Kidney capillary endothelial cell (primary cell): ENCODE measurements around the gene RSRC1.
A peak's percentile ranks its signal among the peaks of the same experiment; 100 is the strongest.
"Not testable (repeated sequence)": the region's sequence is repeated elsewhere in the genome, so short reads cannot be mapped to it uniquely, and the experiment has no call there.

Experiments
- DNase-seq: peaks from one replicate; pipeline ENCODE4 v3.0.0-alpha.2; 2018; ENCODE audit warnings: low spot score

RSRC1 gene

DNA sequence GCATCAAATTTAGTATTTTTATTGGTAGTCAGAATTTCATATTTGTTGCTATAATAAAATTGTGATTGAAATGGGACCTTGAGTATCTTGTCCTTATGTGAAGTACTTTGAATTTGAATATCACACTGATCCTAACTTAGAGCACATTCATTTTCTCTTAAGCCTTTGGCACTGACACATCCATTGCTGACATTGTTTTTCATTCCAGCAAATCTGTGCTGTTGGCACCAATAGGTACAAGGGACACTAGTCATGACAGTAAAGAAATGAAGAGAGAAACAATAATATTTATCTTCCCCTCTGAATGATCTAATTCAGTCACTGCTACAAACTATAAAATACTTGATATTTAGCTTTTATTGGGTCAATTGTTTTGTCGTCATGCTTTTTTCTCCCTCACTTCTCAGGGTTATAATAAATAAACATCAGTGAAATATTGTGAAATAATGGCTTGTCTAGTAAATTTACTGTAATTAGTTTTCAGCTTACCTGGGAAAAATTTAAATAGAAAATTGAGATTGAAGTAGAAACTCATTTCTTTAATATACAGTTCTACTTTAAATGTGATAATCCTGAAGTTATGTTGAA lies 294.3 kb downstream of the RSRC1 start:
- no peak for DNase-seq

DNA sequence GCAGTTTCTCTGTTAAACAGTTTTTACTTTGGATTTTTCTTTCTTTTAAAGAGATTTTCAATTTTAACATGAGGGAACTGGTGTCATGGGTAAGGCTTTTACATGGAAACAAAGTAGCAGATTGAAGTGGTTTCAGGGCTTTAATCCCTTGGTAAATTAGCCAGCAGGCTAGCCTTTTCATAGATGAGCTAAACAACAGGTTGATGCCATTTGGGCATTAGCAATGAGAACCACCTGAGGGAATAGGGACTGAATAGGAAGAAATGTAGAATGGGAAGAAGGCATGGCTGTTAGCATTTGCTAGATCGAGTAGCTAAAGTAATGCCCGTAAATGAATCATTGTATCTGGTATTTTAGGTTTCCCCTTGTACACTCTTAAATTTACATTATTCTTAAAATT lies 295.6 kb downstream of the RSRC1 start:
- DNase-seq = no peak

DNA sequence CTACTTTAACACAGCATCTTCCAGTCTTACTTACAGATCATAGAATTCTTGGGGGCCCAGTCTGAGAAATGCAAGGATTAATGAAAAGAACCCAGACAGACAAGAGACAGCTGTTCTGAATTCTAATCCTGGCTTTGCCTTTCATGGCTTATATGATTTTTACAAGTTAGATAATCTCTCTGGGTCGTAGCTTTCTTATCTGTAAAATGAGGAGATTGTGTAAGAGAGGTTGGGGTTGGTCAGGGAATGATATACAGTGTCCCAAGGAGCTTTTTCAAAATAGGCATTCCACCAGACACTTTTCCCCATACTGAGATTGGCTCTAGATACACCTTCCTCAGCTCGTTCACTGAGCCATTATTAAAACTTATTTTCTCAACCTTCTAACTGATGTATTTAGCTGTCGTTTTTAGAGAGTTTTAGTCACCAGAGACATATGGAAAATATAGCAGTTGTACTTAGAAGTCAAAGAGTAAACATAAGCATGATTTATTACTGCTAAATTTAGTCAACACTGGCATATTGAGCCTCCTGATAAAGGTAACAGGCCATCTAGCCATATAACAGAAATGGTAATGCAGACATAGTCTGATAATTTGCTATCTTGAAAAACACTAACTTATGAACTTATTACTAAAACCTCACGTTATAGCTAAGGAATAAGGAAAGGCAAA lies 298.1 kb downstream of the RSRC1 start:
- DNase-seq = no peak

DNA sequence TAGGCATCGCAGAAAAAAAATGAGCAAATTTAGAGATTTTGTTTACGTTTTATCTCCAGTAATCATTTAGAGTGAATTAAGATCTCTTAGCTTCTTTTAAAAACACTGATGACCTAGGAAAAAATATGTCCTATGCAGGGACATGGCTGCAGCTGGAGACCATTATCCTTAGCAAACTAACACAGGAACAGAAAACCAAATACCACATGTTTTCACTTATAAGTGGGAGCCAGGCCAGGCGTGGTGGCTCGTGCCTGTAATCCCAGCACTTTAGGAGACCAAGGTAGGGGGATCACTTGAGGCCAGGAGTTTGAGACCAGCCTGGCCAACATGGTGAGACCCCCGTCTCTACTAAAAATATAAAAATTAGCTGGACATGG lies 298.6 kb downstream of the RSRC1 start:
- not testable (repeated sequence) for DNase-seq

DNA sequence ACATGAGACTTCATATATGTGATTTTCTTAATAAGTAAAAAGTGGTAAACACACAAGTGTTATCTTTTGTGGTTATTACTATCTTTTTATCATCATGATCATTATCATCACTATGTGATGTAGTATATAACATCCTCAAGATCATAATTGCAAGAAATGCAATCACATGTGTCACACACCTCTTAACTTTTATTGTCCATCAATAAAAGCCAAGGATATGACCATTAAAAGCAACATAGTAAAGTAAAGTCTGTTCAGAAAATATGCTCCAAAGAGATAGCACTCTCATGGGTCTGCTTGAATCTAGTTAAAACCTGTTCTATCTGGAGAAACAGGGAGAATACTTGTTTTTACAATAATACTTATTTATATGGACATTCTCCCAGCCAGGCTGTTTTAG lies 308.1 kb downstream of the RSRC1 start:
- DNase-seq = no peak

DNA sequence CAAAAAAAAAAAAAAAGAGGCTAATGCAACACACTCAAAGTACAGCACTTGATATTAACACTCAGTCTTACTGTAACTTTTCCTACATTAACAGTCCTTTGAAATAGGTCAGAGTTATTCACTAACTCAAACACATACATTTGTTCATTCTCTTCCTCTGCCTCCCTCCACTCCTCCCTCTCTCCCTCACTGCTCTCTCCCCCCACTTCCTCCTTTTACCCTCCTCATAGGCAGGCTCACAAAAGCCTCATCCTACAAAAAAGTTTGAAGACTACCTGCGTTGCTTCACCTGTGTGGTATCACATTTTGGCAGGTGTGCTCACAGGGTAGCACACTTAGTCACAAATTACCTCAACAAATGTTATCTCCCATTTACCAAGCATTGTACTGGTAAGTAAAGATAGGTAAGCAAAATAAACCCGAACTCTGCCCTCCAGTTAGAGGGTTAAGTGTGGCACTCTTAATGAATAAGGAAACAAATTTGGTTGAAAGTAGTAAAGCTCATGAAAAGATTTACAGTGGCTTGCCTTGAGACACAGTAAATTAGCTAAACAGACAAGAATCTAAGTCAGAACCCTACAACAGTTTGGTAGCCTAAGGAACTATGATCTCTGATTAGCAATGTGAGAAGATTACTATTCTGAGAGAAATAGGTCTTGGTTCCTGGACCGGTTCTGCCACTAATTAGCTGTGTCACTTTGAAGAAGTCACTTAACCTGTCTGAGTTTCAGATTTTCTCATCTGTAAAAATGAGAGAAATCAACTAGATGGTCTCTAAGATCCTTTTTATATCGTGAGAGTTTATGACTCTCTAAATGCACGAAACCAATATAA lies 310.1 kb downstream of the RSRC1 start:
- no peak for DNase-seq

DNA sequence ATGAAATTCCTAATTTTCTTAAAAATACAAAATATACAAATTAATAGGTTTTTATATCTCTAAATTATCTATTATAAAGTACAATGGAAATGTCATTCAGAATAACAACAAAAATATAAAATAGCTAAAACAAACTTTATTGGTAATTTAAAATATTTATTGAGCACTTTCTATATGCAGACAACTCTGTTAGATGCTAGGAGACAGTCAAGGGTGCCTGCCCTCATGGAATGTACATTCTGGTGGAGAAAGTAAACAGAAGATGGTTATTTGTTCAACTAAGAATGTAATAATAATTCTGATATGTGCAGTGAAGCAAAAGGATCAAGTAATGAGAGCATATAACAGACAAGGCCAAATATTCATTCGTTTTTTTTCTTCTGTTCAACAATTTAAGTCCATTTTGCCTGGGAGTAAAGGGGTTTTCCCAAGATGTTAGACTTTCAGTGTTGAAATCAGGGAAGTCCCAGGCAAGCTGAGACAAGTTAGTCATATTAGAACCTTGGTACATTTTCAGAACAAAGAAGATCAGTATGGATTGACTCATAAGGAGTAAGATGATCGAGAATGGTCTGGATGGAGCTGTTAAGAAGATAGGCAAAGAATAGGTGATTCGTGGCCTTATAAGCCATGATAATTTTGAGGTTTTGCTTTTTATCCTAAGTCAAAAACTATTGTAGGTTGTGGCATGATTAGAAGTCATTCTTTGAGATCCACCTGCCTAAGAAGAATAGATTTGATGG lies 310.9 kb downstream of the RSRC1 start:
- no peak for DNase-seq

DNA sequence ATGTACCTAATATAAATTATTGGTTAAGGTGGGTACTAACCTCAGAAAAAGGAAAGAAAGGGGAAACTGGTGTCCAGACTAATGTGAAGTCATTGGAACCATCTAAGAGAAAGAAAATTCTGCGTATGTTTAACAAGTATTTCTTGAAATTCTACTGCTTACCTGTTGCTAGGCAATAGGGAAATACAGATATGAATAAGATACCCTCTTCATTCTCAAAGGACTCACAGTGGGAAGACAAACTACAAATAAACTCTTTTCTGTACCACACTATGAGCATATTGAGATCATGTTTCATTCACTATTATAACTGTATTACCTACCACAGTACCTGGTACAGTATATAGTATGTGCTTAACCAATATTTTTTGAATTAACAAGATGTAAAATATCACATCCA lies 320.6 kb downstream of the RSRC1 start:
- DNase-seq = no peak

DNA sequence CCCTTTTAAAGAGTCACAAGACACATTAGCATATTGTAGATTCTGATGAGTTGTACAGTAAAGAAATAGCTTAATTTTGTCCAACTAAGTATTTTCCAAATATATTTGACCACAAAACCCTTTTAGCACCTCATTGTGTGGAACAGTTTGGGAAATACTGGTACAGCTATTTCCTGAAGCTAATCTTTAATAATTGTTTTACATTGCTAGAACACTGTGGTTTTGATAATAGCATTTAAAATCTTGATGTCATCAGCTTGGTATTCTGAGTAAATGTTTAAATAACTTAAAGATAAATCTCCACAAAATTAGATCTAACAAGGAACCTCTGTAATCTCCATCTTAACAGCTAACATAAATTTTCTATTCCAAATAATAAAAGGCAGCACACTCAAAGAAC lies 321.1 kb downstream of the RSRC1 start:
- DNase-seq = no peak

DNA sequence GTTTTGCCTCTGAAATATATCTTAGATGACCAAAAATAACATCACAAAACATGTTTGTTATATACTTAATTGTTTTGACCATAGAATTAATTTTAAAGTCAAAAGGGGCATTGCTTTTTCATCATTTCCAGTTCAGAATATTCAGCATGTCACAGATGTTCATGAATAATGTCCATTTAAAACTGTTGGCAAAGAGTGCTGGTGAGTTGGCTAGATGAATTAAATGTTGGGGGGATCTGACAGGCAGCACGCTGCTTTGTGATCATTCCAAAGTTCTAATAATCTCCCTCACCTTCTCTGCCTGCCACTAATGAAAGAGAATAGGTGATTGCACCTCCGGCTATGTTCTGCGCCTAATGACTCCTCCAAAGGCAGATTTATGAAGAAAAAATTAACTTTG lies 321.9 kb downstream of the RSRC1 start:
- no peak for DNase-seq

DNA sequence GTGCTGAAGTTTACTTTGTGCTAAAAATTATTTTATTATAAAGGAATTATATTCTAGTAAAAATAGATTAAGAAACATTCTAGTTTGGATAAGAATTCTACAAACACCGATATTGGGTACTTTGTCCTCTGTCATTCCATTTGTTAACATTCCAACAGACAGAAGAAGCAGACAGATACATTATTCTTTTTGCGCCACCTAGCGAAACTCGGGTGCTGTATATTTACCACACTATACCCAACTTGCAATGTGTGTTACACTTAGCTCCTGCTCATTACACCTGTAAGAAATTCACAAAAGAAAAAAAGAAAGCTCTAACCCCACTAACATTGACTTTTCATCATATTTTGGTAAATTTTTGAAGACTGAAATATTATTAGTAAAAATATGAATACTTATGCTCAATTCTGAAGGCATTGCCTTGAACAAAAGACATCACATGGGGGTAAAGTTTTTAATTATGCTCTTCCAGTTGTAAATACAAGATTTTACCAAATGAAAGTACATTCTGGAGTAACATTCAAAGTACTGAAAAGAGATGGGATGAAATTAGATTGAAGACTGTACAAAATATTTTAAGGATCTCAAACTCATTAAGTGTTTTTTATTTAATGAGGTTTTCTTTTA lies 324.6 kb downstream of the RSRC1 start:
- DNase-seq = peak; percentile 47

DNA sequence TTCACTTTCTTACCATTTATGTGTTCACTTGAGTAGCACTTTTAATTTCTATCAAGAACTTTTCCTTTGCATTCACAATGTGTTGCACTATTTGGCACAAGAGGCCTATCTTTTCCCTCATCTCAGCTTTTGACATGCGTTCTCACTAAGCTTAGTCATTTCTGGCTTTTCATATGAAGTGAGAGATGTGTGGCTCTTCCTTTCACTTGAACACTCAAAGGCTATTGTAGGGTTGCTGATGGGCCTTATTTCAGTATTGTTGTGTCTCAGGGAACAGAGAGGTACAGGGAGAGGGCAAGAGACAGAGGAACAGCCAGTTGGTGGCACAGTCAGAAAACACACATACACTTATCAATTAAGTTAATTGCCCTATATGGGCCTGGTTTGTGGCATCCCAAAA lies 333.7 kb downstream of the RSRC1 start:
- no peak for DNase-seq

DNA sequence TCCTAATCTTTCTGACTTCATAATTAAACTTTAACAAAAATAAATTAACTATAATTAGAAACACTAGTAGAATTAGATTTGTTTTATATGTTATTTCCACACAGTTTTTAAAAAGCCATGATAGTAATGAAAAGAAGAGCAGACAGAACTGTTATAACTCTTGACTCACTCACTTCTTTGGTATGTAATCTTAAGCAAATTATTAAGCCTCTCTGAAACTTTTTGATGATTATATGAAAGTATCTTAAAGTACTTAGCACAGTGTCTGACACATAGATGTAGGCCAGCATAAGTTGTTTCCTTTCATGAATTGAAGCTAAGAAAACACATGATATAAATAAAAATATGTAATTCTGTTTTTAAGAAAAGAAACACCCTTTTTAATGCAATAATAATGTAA lies 337.5 kb downstream of the RSRC1 start:
- no peak for DNase-seq

DNA sequence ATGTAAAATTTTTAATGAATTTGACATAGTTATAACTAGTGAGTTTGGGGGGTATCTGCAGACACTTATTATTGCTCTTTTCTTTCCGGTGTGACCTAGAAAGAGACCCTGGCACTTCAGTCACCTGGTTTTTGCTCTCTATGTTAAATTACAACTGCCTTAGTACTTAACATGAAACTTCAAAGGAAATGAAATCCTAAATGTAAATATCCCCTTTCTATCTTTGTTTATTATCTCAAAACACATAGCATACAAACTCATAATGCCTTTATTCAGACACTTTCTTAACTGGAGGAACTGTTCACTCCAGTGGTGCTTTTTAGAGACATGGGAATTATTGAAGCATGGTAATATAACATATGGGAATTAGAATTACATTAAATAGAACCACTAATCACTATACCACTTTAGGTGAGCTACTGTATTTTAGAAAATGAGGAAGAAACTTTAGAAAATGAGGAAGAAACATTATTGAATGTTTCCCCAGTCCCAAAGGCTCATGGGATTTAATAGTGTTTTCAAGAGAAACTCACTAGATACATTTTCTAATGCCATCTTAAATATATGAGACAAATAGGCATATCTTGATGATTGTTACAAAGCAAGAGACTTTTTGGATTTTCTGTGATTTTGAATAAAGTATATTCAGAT lies 341.6 kb downstream of the RSRC1 start:
- DNase-seq = no peak

DNA sequence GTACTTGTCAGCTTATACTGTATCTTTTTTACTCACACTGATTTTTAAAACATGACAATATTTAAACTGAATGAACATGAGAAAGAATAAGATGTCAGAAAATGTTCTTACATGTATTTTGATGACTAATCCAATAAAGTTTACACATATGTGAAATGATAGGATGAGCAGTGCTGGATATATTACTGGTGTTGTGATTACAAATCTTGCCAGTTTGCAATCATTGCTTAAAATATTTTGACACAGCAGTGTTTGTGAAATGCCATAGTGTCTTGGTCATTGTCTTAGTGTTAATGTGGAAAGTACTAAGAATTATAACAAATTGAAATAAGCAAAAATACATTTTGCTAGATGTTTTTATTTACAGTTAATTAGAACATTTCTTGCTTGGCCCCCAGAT lies 342.4 kb downstream of the RSRC1 start:
- DNase-seq = no peak

DNA sequence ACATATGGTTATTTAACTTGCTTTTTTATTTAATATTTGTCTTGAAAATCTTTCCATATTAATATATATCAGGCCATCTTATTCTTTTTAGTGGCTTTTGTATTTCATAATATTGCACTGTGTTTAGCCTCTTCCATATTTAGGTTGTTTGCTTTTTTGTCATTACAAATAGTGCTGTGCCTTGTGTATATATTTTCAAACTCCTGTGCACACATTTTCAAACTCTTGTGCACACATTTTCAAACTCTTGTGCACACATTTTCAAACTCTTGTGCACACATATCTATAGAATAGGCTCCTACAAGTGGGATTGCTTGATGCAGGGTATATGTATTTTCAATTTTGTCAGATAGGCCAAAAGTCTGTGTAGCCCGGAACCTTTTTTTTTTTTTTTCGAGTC lies 343.1 kb downstream of the RSRC1 start:
- DNase-seq = no peak

DNA sequence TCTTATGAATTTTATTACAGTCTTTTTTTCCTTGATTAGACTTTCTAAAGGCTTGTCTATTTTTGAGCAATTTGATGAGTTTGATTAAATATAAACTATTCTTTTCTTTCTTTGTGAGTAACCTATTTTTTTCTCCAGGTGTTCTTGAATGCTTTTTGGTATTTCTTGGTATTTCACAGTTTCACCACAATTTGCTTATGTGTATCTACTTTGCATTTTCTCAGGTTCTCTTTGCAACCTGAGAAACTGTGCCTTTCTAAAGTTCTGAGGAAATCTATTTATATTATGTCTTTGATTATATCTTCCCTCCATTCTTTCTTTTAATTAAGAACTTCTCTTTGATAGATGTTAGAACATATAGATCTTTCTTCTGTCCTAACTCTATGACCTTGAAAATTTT lies 344.0 kb downstream of the RSRC1 start:
- no peak for DNase-seq

DNA sequence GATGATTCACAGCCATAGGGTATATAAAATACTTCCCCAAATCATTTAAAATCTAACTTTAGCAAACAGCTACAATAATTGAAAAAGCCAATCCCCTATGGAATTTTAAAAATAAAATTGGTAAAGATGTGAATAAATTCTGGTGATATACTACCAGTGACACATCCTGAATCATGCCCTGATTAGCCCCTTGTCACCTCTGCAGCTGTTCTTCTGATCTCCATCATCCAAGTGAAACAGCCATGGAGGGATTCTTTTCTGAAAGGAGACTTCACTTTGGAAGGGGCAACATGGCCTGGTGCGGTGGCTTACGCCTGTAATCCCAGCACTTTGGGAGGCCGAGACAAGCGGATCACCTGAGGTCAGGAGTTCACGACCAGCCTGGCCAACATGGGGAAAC lies 345.5 kb downstream of the RSRC1 start:
- no peak for DNase-seq

DNA sequence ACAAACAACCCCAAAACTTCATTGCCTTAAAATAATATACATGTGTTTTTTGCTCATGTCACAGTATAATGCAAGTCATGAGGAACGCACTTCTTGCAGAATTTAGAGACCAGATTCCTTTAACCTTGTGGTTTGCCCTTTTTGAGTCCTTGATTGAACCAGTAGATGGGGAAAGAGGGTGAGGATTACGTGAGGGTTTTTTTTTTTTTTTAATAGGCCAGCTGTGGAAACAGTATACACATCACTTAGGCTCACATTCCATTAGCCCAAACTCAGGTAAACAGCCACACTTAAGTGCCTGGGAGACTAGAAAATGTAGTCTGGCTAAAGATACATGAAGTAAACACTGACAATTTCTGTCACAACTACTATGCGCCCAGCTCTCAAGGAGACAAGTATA lies 346.2 kb downstream of the RSRC1 start:
- DNase-seq = no peak

DNA sequence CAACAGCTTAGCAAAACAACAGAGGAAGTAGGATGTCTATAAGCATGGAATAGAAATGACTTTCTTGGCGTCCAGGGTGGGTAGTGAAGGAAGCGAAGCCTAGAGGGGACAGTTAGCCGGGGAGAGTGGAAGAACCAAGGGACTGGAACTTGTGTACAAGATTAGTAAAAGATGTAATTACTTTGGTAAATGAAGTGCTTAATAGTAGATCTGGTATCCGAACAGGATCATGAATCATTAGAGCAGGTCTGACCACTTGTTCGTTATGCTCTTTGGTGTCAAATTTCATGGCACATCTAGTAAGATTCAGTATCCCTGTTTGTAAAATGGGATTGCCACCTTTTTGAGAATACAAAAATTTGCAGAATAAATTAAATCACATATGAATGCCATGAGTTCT lies 348.6 kb downstream of the RSRC1 start:
- no peak for DNase-seq

DNA sequence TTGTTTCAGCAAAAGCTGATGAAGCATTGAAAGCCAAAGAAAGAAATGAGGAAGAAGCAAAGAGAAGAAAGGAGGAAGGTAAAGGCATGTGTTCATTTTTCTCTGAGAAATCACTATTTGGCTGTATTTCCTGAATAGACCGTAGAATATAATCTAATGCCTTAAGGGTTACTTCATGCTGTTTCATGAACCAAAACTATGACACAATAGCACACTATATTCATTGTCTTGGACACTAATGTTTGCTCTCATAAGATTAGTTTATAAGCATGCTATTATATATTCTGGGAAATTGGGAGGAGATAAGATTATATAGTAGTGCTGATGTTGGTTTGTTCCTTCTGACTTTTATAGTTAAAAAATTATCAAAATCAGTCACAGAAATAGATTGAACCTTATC lies 351.0 kb downstream of the RSRC1 start:
- no peak for DNase-seq

DNA sequence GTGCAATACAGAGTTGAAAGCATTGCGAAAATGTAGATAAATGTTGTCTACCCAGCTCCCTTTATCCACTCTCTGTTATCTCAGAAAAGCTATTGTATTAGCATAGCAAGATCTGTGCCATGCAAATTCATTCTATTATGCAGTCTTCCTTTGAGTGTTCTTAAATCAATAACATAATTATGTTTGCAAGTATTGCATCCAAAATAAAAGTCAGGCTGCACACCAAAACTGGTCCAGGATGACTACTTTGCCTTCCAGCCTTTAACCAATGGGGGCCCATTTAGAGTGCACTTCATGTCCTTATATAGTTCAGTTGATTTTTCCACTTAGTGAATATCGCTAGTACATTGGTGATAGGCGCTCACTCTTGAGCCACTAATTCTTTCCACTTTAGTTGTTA lies 353.7 kb downstream of the RSRC1 start:
- no peak for DNase-seq
